ENCODE data around the gene POLRMT.

Gene POLRMT

GRCh38 chr19:596263-596655, 37.1 kb downstream of the POLRMT start:
- H3K36me3 ChIP-seq (ENCODE audit: insufficient read depth, low read length) = no peaks in the 10 kb centered on the region
- no peak overlapping the region for H3K9ac ChIP-seq (ENCODE audit: low read depth, low read length)
- no peaks in the 10 kb centered on the region for H3K4me1 ChIP-seq (ENCODE audit: insufficient read depth, low read length)
- peaks cover 5% of the 10 kb centered on the region; the same call in 1 of the 2 replicates for H3K9me3 ChIP-seq (ENCODE audit: control insufficient read depth, insufficient read depth, low read length)

DNA sequence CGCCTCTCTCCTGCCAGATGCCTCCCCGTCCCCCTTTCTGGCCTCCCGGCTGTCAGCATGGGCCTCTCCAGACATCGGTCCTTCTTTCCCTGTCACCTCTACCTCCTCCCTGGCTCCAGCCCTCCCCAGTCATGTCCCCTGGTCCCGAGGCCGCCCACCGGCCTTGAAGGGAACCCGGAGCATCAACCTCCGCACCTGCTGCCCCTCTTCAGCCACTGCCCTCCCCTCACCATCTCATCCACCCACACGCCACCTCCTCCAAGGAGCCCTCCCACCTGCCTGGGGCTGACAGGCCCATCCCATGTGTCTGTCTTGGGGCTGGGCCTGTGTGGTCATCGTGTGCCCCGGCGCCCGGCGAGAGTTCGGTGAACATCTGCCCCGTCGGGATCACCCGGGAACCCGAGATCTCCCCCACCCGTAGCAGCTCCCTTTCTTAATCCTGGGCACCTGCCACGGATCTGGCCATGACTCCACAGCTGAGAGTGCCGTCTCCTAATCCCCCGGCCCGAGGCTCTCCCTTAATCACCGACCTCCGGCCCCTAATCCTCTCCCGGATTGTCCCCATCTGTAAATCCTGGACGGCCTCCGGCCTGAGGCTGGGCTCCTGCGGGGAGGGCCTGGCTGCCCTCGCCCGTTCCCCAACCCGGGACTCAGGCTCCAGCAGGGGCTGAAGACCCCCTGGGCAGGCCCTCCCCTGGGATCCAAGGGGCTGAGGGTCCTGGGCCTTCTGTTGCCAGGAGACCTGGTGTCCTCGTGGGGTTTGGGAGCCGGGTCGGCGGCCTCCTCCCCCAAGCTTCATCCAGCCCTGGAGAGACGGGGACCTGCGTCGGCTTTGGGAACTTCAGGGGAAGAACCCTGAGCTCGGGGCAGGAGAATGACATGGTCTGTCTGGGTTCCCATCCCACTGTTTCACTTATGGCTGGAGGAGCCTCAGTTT, 37.7 kb downstream of the POLRMT start:
- H3K9me3 ChIP-seq (ENCODE audit: control insufficient read depth, insufficient read depth, low read length) = no peaks in the 10 kb centered on the region
- no peak overlapping the region for H3K9ac ChIP-seq (ENCODE audit: low read depth, low read length)
- H3K4me1 ChIP-seq (ENCODE audit: insufficient read depth, low read length) = no peaks in the 10 kb centered on the region
- no peaks in the 10 kb centered on the region for H3K36me3 ChIP-seq (ENCODE audit: insufficient read depth, low read length)

DNA sequence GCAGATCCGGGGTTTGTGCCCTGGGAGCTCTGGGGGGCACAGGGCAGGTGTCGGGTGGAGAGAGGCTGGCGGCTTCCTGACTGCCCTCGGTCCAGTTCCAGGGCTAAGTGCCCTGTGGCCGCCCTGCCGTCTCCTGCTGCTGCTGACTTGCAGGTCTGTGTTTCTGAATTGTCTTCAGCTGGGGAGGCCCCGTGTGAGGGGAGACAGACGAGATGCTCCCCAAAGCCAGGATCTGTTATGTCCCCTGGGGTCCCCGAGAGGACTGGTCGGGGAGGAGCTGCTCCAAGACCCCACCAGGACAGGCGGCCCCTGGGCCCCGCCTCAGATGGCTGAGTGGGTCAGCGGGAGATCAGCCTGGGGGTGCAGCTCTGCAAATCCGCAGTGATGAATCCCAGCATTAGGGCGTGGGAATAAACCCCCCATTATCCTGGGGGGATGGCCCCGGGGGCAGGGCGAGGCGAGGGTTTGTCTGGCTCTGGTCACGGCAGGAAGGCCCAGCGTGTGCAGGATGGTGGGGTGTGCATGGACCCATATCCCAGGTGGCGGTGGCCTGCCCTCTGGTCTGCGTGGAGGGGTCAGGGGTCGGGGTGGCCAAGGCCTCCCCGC, 39.0 kb downstream of the POLRMT start:
- Histone ChIP-seq H3K9me3 (ENCODE audit: control insufficient read depth, insufficient read depth, low read length) (no peaks in the 10 kb centered on the region), H3K36me3 (ENCODE audit: insufficient read depth, low read length) (no peaks in the 10 kb centered on the region), H3K9ac (ENCODE audit: low read depth, low read length) (no peak overlapping the region), H3K4me1 (ENCODE audit: insufficient read depth, low read length) (no peaks in the 10 kb centered on the region)

GRCh38 chr19:593505-593904, 39.8 kb downstream of the POLRMT start:
- Histone ChIP-seq H3K4me1 (ENCODE audit: insufficient read depth, low read length) (peaks cover 3% of the 10 kb centered on the region; the same call in 1 of the 2 replicates), H3K36me3 (ENCODE audit: insufficient read depth, low read length) (no peaks in the 10 kb centered on the region), H3K9me3 (ENCODE audit: control insufficient read depth, insufficient read depth, low read length) (no peaks in the 10 kb centered on the region), H3K9ac (ENCODE audit: low read depth, low read length) (no peak overlapping the region)

GRCh38 chr19:593055-593454, 40.3 kb downstream of the POLRMT start:
- Histone ChIP-seq H3K4me1 (ENCODE audit: insufficient read depth, low read length) (peaks cover 3% of the 10 kb centered on the region; the same call in 1 of the 2 replicates), H3K9me3 (ENCODE audit: control insufficient read depth, insufficient read depth, low read length) (no peaks in the 10 kb centered on the region), H3K36me3 (ENCODE audit: insufficient read depth, low read length) (no peaks in the 10 kb centered on the region), H3K9ac (ENCODE audit: low read depth, low read length) (no peak overlapping the region)

GRCh38 chr19:592101-592500, 41.2 kb downstream of the POLRMT start:
- peaks cover 3% of the 10 kb centered on the region; the same call in 1 of the 2 replicates for H3K4me1 ChIP-seq (ENCODE audit: insufficient read depth, low read length)

GRCh38 chr19:591099-591958, 42.0 kb downstream of the POLRMT start:
- Histone ChIP-seq H3K4me1 (ENCODE audit: insufficient read depth, low read length) (peaks cover 3% of the 10 kb centered on the region; the same call in 1 of the 2 replicates), H3K9me3 (ENCODE audit: control insufficient read depth, insufficient read depth, low read length) (no peaks in the 10 kb centered on the region), H3K36me3 (ENCODE audit: insufficient read depth, low read length) (no peaks in the 10 kb centered on the region), H3K9ac (ENCODE audit: low read depth, low read length) (no peak overlapping the region; the same call in 1 of the 2 replicates)

More at GRCh38 chr19:592101-592500, 41.2 kb downstream of the POLRMT start:
- Histone ChIP-seq H3K36me3 (ENCODE audit: insufficient read depth, low read length) (no peaks in the 10 kb centered on the region), H3K9me3 (ENCODE audit: control insufficient read depth, insufficient read depth, low read length) (no peaks in the 10 kb centered on the region), H3K9ac (ENCODE audit: low read depth, low read length) (no peak overlapping the region)

- Histone ChIP-seq H3K36me3 (ENCODE audit: insufficient read depth, low read length) (no peaks in the 10 kb centered on the region), H3K4me1 (ENCODE audit: insufficient read depth, low read length) (peaks cover 3% of the 10 kb centered on the region; the same call in 1 of the 2 replicates), H3K9me3 (ENCODE audit: control insufficient read depth, insufficient read depth, low read length) (no peaks in the 10 kb centered on the region), H3K9ac (ENCODE audit: low read depth, low read length) (no peak overlapping the region; the same call in 1 of the 2 replicates)
Observed at GRCh38 chr19:590750-591098, 42.6 kb downstream of the POLRMT start.

DNA sequence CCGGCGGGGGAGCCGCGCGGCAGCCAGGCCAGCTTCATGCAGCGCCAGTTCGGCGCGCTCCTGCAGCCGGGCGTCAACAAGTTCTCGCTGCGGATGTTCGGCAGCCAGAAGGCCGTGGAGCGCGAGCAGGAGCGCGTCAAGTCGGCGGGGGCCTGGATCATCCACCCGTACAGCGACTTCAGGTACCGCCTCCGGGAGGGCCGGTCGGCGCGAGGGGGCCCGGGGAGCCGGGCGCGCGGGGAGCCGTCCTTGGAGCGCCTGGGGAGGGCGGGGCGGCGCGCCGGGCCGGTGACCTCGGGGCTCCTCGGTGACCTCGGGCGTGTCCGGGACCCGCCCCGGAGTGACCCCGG, 43.0 kb downstream of the POLRMT start:
- no peaks in the 10 kb centered on the region for H3K9me3 ChIP-seq (ENCODE audit: control insufficient read depth, insufficient read depth, low read length)
- H3K4me1 ChIP-seq (ENCODE audit: insufficient read depth, low read length) = peaks cover 3% of the 10 kb centered on the region; the same call in 1 of the 2 replicates
- H3K9ac ChIP-seq (ENCODE audit: low read depth, low read length) = peak overlapping the region; percentile 15; the same call in 1 of the 2 replicates
- H3K36me3 ChIP-seq (ENCODE audit: insufficient read depth, low read length) = no peaks in the 10 kb centered on the region

DNA sequence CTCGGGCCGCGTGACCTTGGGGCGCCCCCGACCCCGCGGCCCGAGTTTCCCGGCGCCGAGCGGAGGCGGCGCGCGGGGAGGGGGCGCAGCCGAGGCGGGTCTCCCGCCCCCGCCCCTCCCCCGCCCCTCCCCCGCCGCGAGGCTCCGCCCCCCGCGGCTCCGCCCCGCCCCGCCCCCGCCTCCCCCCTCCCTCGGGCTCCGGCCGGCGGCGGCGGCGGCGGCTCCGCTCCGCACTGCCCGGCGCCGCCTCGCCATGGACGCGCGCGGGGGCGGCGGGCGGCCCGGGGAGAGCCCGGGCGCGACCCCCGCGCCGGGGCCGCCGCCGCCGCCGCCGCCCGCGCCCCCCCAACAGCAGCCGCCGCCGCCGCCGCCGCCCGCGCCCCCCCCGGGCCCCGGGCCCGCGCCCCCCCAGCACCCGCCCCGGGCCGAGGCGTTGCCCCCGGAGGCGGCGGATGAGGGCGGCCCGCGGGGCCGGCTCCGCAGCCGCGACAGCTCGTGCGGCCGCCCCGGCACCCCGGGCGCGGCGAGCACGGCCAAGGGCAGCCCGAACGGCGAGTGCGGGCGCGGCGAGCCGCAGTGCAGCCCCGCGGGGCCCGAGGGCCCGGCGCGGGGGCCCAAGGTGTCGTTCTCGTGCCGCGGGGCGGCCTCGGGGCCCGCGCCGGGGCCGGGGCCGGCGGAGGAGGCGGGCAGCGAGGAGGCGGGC, 43.5 kb downstream of the POLRMT start, which contains the start of gene HCN2:
Gene HCN2, plus strand, starts transcription at position 189 of the 703 bp plus-strand sequence. Its CDS starts 65 bp downstream, at position 254.
- peaks cover 3% of the 10 kb centered on the region; the same call in 1 of the 2 replicates for H3K4me1 ChIP-seq (ENCODE audit: insufficient read depth, low read length)
- no peaks in the 10 kb centered on the region for H3K36me3 ChIP-seq (ENCODE audit: insufficient read depth, low read length)
- H3K9ac ChIP-seq (ENCODE audit: low read depth, low read length) = peak within 1 kb of the TSS; percentile 58; the same call in 1 of the 2 replicates
- H3K9me3 ChIP-seq (ENCODE audit: control insufficient read depth, insufficient read depth, low read length) = no peaks in the 10 kb centered on the region

GRCh38 chr19:588741-589692, 44.3 kb downstream of the POLRMT start:
- Histone ChIP-seq H3K4me1 (ENCODE audit: insufficient read depth, low read length) (peaks cover 3% of the 10 kb centered on the region; the same call in 1 of the 2 replicates), H3K36me3 (ENCODE audit: insufficient read depth, low read length) (no peaks in the 10 kb centered on the region), H3K9ac (ENCODE audit: low read depth, low read length) (peak overlapping the region; percentile 58; the same call in 1 of the 2 replicates), H3K9me3 (ENCODE audit: control insufficient read depth, insufficient read depth, low read length) (no peaks in the 10 kb centered on the region)

- no peaks in the 10 kb centered on the region for H3K36me3 ChIP-seq (ENCODE audit: insufficient read depth, low read length)
- peak overlapping the region; percentile 28; the same call in 1 of the 2 replicates for H3K9ac ChIP-seq (ENCODE audit: low read depth, low read length)
- peaks cover 3% of the 10 kb centered on the region; the same call in 1 of the 2 replicates for H3K4me1 ChIP-seq (ENCODE audit: insufficient read depth, low read length)
- no peaks in the 10 kb centered on the region for H3K9me3 ChIP-seq (ENCODE audit: control insufficient read depth, insufficient read depth, low read length)
Observed at GRCh38 chr19:588093-588740, 45.1 kb downstream of the POLRMT start.
